Measurements from ENCODE around the gene RAP1A. TPM values are rescaled to one million over a fixed set of nuclear protein-coding genes. Genes with fewer than 3 reads are reported as not detected.

RAP1A gene
- polyA plus RNA-seq, 3 donors = 41.2 to 79.1 (median 75.3) TPM

GRCh38 chr1:111758373-111758772, 138.8 kb downstream of the RAP1A start:
- no peaks in the 10 kb centered on the region for H4K20me1 ChIP-seq (ENCODE audit: insufficient read depth, low read length)
- no peak overlapping the region for H3K4me2 ChIP-seq (replicated peaks; ENCODE audit: extremely low read depth, low read length, poor library complexity, severe bottlenecking)
- H3K4me1 ChIP-seq (ENCODE audit: control insufficient read depth in 1 of 2, insufficient read depth in 2 of 2, low read length in 2 of 2) = peaks cover 20% of the 10 kb centered on the region in 2 donors
- H3K79me2 ChIP-seq (ENCODE audit: insufficient read depth, low read length) = peaks cover 26% of the 10 kb centered on the region
- Mint-ChIP-seq H3K27ac (peak overlapping the region in 5 of 7 donors; percentile 10 to 40 (median 27)), H3K36me3 (peaks cover 41 to 51% of the 10 kb centered on the region in 2 donors), H3K27me3 (ENCODE audit: low read depth in 3 of 3) (peaks cover 0 to 2% (median 0%) of the 10 kb centered on the region in 3 donors), H3K4me3 (no peak overlapping the region), H3K9me3 (peaks cover 0 to 1% (median 0%) of the 10 kb centered on the region in 7 donors), H3K4me1 (peaks cover 24% of the 10 kb centered on the region)
- no peak overlapping the region for H2AFZ ChIP-seq (ENCODE audit: insufficient read depth, low read depth, low read length, poor library complexity, severe bottlenecking)
- H3K9ac ChIP-seq (ENCODE audit: insufficient read depth, low read length, poor library complexity, severe bottlenecking) = no peak overlapping the region
- TF ChIP-seq, protein P1, sequence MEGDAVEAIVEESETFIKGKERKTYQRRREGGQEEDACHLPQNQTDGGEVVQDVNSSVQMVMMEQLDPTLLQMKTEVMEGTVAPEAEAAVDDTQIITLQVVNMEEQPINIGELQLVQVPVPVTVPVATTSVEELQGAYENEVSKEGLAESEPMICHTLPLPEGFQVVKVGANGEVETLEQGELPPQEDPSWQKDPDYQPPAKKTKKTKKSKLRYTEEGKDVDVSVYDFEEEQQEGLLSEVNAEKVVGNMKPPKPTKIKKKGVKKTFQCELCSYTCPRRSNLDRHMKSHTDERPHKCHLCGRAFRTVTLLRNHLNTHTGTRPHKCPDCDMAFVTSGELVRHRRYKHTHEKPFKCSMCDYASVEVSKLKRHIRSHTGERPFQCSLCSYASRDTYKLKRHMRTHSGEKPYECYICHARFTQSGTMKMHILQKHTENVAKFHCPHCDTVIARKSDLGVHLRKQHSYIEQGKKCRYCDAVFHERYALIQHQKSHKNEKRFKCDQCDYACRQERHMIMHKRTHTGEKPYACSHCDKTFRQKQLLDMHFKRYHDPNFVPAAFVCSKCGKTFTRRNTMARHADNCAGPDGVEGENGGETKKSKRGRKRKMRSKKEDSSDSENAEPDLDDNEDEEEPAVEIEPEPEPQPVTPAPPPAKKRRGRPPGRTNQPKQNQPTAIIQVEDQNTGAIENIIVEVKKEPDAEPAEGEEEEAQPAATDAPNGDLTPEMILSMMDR (IDR thresholded peaks at IDR 0.05) = no peak
- no CpG with 5 or more reads among the region's 2 CpGs for WGBS (ENCODE audit: insufficient coverage)
- H3K27ac ChIP-seq (ENCODE audit: low read depth in 1 of 2, low read length in 2 of 2) = no peak overlapping the region
- H3K4me3 ChIP-seq (replicated peaks in 1 of 3; ENCODE audit: low read depth in 2 of 3, low read length in 3 of 3) = no peak overlapping the region
- H3K27me3 ChIP-seq (ENCODE audit: control insufficient read depth in 2 of 2, insufficient read depth in 2 of 2, low read length in 2 of 2) = no peaks in the 10 kb centered on the region
- DNase-seq = no peak
- H3K9me3 ChIP-seq (replicated peaks in 1 of 2; ENCODE audit: control insufficient read depth in 1 of 2, insufficient read depth in 1 of 2, low read length in 2 of 2) = no peaks in the 10 kb centered on the region
- intact Hi-C loops (cut with micrococcal nuclease) = loop anchor here in 1 of 2 donors (5.0 kb wide), 2 partner anchors 311 to 551 kb away; partner anchors contain the start of genes ATP5PB and WDR77
- H3K36me3 ChIP-seq (replicated peaks in 1 of 2; ENCODE audit: control insufficient read depth in 1 of 2, insufficient read depth in 2 of 2, low read length in 2 of 2) = peaks cover 45 to 53% of the 10 kb centered on the region in 2 donors

DNA sequence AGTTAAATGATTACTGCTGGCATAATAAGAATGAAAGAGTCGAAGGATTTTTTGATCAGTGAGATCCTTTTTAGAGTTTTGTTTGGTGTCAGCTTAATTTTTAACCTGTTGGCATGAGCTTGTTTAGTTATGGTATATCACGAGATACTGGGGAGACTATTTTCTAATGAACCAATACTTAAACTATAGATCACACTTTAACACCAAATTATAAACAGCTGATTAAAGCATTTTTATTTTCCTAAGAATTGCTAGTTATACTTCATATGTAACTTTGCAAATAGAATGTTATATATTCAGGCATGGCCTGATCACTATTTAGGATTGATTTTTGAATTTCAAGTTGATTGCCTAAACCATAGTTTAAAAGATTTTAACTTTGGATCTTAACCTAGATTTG, 142.1 kb downstream of the RAP1A start:
- H3K27me3 ChIP-seq (ENCODE audit: control insufficient read depth in 2 of 2, insufficient read depth in 2 of 2, low read length in 2 of 2) = no peaks in the 10 kb centered on the region
- Mint-ChIP-seq H3K27ac (no peak overlapping the region), H3K4me1 (peaks cover 10% of the 10 kb centered on the region), H3K36me3 (peaks cover 70 to 83% of the 10 kb centered on the region in 2 donors), H3K4me3 (no peak overlapping the region), H3K9me3 (no peaks in the 10 kb centered on the region), H3K27me3 (ENCODE audit: low read depth in 3 of 3) (no peaks in the 10 kb centered on the region)
- intact Hi-C loops (cut with micrococcal nuclease) = no loop called here
- peaks cover 77 to 87% of the 10 kb centered on the region in 2 donors for H3K36me3 ChIP-seq (replicated peaks in 1 of 2; ENCODE audit: control insufficient read depth in 1 of 2, insufficient read depth in 2 of 2, low read length in 2 of 2)
- H2AFZ ChIP-seq (ENCODE audit: insufficient read depth, low read depth, low read length, poor library complexity, severe bottlenecking) = no peak overlapping the region
- peaks cover 18% of the 10 kb centered on the region for H3K79me2 ChIP-seq (ENCODE audit: insufficient read depth, low read length)
- H3K27ac ChIP-seq (ENCODE audit: low read depth in 1 of 2, low read length in 2 of 2) = no peak overlapping the region
- H3K4me1 ChIP-seq (ENCODE audit: control insufficient read depth in 1 of 2, insufficient read depth in 2 of 2, low read length in 2 of 2) = peaks cover 6% of the 10 kb centered on the region in 2 donors
- TF ChIP-seq, protein P1 (IDR thresholded peaks at IDR 0.05) = no peak
- H3K9ac ChIP-seq (ENCODE audit: insufficient read depth, low read length, poor library complexity, severe bottlenecking) = no peak overlapping the region
- no peak for DNase-seq
- 100% methylated on average over 1 of the region's 2 CpGs for WGBS (ENCODE audit: insufficient coverage)
- H3K4me3 ChIP-seq (replicated peaks in 1 of 3; ENCODE audit: low read depth in 2 of 3, low read length in 3 of 3) = no peak overlapping the region
- H3K9me3 ChIP-seq (replicated peaks in 1 of 2; ENCODE audit: control insufficient read depth in 1 of 2, insufficient read depth in 1 of 2, low read length in 2 of 2) = no peaks in the 10 kb centered on the region
- no peak overlapping the region for H3K4me2 ChIP-seq (replicated peaks; ENCODE audit: extremely low read depth, low read length, poor library complexity, severe bottlenecking)
- H4K20me1 ChIP-seq (ENCODE audit: insufficient read depth, low read length) = no peaks in the 10 kb centered on the region

All from CD14-positive monocyte (primary cell).